H1 (cell line): Measurements from ENCODE around the gene NME1. TPM values are rescaled to one million over a fixed set of nuclear protein-coding genes. Genes with fewer than 3 reads are reported as not detected.

Source experiments
- ASH2L ChIP-seq: fragments of 200-600, 300-600 bp; sonication (generic); IDR thresholded peaks from one replicate; pipeline ENCODE4 v1.7.1; 2017; ENCODE audit warnings: low read length
- CHD7 ChIP-seq: fragments of 300-600 bp; sonication (generic); IDR thresholded peaks from 2 replicates; pipeline ENCODE4 v1.7.1; 2012; ENCODE audit warnings: low read length, moderate library complexity, mild to moderate bottlenecking, inconsistent platforms; ENCODE audit not compliant: insufficient replicate concordance
- MAFK ChIP-seq: IDR thresholded peaks from 2 replicates; pipeline ENCODE4 v1.6.1; 2012; ENCODE audit warnings: low read depth, mild to moderate bottlenecking, improper control_type of control experiment, low read length
- POU5F1 ChIP-seq: IDR thresholded peaks from 2 replicates; pipeline ENCODE4 v1.6.1; 2011; ENCODE audit warnings: low read depth, mild to moderate bottlenecking, low read length, moderate library complexity
- RBBP5 ChIP-seq: IDR thresholded peaks from 2 replicates; pipeline ENCODE4 v1.7.1; 2012; ENCODE audit warnings: low read depth, mild to moderate bottlenecking, inconsistent platforms, low read length, moderate library complexity, borderline replicate concordance
- RNF2 ChIP-seq: fragments of 200-900, 300-1000 bp; sonication (generic); IDR thresholded peaks from 2 replicates; pipeline ENCODE4 v1.7.1; 2016; ENCODE audit warnings: borderline replicate concordance, low read depth, mild to moderate bottlenecking, antibody characterized with exemption, low read length; ENCODE audit not compliant: poor library complexity, severe bottlenecking; ENCODE audit errors: missing control alignments
- SAP30 ChIP-seq: fragments of 300-600 bp; sonication (generic); IDR thresholded peaks from 2 replicates; pipeline ENCODE4 v1.7.1; 2012; ENCODE audit warnings: low read length, moderate library complexity, mild to moderate bottlenecking, inconsistent platforms; ENCODE audit not compliant: insufficient read depth, insufficient replicate concordance
- SP1 ChIP-seq: IDR thresholded peaks from 2 replicates; pipeline ENCODE4 v1.6.1; 2011; ENCODE audit warnings: low read depth, low read length
- TBP ChIP-seq: IDR thresholded peaks from 2 replicates; pipeline ENCODE4 v1.6.1; 2011; ENCODE audit warnings: low read depth, low read length, improper control_type of control experiment
- polyA plus RNA-seq, 7 experiments: library from polyadenylated mRNA; depleted of rRNA in 3 of 7; stranded (reverse) in 5 of 7; unstranded in 2 of 7; fragments of >200 nt in 5 of 7; fragments of 200-250 nt in 2 of 7; gene quantifications; 1 replicate in 5 of 7; 2 replicates in 1 of 7; 4 replicates in 1 of 7; pipeline versions ENCODE4 v1.2.1 to v1.2.3, GENCODE V29; 2011 to 2013; ENCODE audit warnings: missing spikeins in 2 of 7, mixed read lengths in 2 of 7
- total RNA-seq: library from RNA; stranded (reverse); fragmentation: NEBNext Ultra II Directional; extraction: Animal tissue kit (Norgen Biotek cat#: 25700); gene quantifications from 2 replicates; pipeline ENCODE4 v1.2.1, GENCODE V29; 2021

Gene NME1
- total and polyA plus RNA-seq, 2 of the 8 experiments (the other 6 are each of a cell fraction or from before 2014, with no cell fraction given): 307 to 380 TPM

GRCh38 chr17:51120739-51121619 is 32.4 kb upstream of the NME1 start, which contains the start of gene SPAG9 (continued):
- TF ChIP-seq CHD7: no peak
- TF ChIP-seq SAP30: peak; percentile 0
- TF ChIP-seq TBP: peak; percentile 60
- no peak for TF ChIP-seq RNF2
- TF ChIP-seq POU5F1: no peak
- TF ChIP-seq RBBP5: no peak
- peak; percentile 11 for TF ChIP-seq ASH2L
- peak; percentile 28; the same call in 1 of the 2 replicates for TF ChIP-seq SP1
- TF ChIP-seq MAFK: no peak
